ENCODE results near the gene GCLM.
"Not testable (repeated sequence)": the region's sequence is repeated elsewhere in the genome, so short reads cannot be mapped to it uniquely, and the experiment has no call there.

The GCLM gene

GRCh38 chr1:93888900-93889299 lies 20.3 kb downstream of the GCLM start:
- no peak for DNase-seq

- no peak for DNase-seq
Observed at GRCh38 chr1:93882269-93882668, 27.0 kb downstream of the GCLM start.

DNA sequence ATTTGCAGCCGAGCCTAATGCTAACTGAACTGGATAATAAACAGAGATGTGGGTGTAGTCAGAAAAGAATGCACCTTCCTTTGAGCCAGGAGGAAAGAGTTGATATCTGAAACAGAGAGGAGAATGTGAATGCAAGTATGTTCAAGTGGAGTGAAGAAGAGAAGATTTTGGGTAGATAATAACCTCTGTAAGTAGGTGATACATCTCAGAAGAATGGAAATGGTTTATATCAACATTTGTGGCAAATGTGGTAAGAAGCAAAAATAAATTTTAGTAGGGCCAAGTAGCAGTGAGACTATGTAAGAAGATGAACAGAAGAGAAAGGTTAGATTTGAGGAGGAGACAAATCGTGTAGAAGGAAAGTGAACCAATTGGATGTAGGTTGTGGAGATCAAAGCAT lies 28.5 kb downstream of the GCLM start:
- DNase-seq: no peak

DNA sequence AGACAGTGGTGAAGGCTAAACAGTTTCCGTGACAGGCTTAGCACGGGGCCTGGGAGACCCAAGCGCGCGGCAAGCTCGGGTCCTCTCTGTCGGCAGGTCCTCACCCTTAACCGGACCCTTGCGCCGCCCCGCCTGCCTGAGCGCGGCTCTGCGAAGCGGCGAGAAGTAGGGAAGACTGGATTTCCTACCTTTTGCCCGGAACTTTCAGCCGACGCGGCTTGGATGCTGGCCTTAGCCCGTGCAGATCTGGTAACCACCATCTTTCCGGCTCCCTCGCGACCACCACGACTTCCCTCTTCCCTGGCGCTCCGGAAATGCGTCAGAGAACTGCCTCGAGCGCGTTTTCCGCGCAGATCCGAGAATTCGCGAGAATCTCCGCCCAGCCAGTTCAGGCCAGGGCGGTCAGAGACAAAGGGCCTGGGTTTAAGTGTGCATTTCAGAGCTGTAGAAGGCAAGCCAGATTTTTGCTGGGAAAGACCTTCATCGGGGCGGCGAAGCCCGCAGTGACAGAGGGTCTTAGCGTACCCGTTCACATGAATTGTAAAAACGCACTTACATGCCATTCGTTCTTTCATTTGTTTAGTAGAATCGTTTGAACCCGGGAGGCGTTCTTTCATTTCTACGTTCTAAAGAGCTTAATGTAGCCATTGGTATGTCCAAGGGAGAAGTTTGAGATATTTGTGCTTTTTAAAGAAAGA lies 30.2 kb downstream of the GCLM start, which contains the start of gene DNTTIP2:
Gene DNTTIP2 (minus strand): TSS at position 318 of the 698 bp plus-strand sequence. CDS start 58 bp downstream, at position 260.
- peak; percentile 94 for DNase-seq

DNA sequence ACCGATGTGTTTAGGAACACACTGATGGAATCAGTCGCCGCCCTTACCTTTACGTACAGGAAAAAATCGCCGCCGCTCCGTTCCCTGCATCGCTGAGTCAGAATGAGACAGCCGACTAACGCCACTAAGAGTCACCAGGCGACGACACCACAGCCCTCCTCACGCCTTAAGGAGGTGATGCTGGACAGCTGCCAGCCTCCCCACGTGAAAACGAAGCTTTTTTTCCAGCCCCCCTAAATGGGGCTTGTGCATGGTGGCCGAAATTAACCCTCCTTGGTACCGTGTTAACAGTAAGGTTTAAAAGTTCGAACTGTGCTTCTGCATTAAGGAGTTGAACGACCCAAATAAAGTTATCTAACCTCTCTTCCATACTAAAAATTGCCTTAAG lies 30.7 kb downstream of the GCLM start:
- DNase-seq: peak; percentile 79

DNA sequence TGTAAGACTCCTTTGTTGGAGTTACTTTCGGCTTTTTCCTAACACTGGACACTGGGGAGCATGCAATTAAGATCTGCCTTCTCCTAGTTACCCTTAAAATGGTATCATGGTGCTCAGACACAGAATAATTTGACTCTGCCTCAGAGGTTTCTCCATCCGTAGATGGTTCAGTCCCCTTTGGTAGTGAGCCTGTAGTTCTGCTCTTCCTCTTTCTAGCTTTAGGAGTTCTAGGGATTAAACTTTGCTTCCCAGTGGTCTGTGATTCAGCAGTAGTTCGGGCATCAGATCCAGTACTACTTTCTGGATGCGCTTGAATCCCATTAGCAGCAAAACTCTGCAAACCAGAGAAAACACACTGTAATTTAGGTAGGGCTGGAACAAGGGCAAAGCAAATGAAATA lies 31.7 kb downstream of the GCLM start:
- no peak for DNase-seq

DNA sequence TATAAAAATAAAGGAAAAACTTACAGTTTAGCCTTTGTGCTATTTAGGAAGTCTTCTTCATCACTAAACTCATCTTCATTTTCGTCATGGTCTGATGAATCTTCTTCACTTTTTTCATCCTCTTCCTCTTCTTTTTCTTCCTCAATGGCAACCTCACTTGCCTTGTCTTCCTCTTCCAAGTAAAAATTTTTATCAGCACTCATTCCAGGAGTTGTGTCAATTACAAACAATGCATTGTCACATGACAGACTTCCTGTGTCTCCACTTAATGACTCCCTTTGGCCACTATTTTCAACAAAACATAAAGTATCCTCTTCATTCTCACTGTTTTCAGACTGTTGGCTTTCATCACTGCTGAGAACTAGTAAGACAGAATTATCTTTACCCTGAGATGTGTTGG lies 33.0 kb downstream of the GCLM start:
- DNase-seq: no peak

DNA sequence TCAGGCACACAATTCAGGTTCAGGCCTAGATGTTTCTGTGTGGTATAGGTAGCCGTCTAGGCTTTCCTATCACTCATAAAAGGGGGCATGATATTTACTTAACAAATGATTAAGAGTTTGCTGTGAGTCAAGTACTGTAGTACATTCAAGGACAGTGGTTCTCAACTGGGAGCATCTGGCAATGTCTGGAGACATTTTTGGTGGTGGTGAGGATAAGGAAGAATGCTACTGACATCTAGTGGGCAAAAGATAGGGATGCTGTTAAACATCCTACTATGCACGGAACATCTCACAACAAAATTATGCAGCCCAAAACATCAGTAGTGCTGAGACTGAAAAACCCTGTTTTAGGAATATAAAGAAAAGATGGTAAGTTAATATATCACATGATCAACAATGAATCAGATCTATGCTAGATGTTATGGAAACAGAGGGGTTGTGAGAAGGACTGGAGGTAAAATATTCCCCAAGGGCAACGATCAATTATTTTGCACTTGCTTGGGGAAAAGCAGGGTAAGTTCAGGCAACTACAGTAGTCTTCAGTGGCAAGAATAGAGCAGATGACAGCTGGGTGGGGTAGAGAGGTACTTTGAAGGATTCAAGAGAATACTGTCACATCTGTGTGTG lies 35.1 kb downstream of the GCLM start:
- DNase-seq: no peak

- DNase-seq: no peak
Observed at GRCh38 chr1:93871366-93871765, 37.9 kb downstream of the GCLM start.

- no peak for DNase-seq
Observed at GRCh38 chr1:93869653-93870052, 39.6 kb downstream of the GCLM start.

GRCh38 chr1:93868492-93868891 lies 40.7 kb downstream of the GCLM start:
- DNase-seq: not testable (repeated sequence)

DNA sequence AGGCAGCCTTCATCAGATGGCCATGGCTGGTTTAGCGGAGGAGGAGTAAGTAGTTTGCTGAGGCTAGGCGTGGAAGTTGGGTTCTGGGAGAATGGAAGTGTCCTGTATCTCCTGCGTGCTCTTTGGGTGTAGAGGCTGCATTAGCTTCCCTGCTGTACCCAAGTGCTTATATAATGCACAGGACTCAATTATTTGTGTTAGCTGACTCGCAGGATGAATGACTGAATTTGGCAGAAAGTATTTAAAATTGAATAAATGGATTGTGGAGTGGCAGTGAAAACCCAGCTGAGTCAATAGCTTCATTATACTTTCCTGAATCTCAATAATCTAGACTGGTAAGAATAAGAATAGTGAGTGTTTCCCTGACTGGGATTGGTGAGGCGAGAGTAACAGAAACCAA lies 44.0 kb downstream of the GCLM start:
- no peak for DNase-seq

GRCh38 chr1:93864175-93864574 lies 45.1 kb downstream of the GCLM start:
- DNase-seq: no peak

- DNase-seq: not testable (repeated sequence)
Observed at GRCh38 chr1:93857653-93858052, 51.6 kb downstream of the GCLM start.

DNA sequence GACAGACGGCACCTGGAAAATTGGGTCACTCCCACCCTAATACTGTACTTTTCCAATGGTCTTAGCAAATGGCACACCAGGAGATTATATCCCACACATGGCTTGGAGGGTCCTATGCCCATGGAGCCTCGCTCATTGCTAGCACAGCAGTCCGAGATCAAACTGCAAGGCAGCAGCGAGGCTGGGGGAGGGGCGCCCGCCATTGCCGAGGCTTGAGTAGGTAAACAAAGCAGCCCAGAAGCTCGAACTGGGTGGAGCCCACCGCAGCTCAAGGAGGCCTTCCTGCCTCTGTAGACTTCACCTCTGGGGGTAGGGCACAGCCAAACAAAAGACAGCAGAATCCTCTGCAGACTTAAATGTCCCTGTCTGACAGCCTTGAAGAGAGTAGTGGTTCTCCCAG lies 53.2 kb downstream of the GCLM start:
- DNase-seq: not testable (repeated sequence)

DNA sequence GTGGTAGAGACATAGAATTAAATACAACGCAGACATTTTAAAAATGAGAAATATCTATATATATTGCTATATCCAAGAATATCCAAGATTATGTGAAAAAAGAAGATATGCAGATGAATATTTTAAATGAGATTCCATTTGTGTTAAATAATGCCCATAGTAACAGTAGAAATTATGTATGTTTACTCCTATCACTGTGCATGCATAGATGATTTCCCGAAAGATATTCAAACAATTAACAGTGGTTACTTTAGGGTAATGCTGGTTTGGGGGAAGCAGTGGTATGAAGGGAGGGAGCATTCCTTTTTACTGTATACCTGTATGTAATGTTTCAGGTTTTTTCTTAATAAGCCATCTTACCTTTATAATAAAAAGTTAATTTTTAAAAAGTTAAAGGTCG lies 55.3 kb downstream of the GCLM start:
- no peak for DNase-seq

- DNase-seq: no peak
Observed at GRCh38 chr1:93851878-93852277, 57.4 kb downstream of the GCLM start.

DNA sequence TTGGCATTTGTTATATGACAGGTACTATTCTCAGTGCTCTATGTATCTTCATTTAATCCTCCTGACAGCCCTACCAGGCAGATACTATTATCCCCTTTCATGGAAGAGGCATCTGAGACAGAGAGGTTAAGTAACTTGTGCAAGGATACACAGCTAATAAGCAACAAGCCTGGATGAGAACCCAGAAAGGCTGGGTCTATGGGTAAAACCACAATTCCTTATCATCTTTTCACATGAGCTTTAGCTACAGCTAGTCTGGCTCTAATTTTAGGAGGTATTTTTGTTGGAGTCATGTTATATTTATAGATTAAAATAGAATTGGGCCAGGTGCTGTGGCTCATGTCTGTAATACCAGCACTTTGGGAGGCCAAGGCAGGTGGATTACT lies 57.9 kb downstream of the GCLM start:
- no peak for DNase-seq

GRCh38 chr1:93850687-93851326 lies 58.4 kb downstream of the GCLM start:
- DNase-seq: peak; percentile 71

- no peak for DNase-seq
Observed at GRCh38 chr1:93848350-93848883, 60.8 kb downstream of the GCLM start.

GRCh38 chr1:93847811-93848288 lies 61.4 kb downstream of the GCLM start:
- DNase-seq: peak; percentile 70

- peak; percentile 93 for DNase-seq
Observed at GRCh38 chr1:93846992-93847810, 62.0 kb downstream of the GCLM start.
